ENCODE data around the gene CELF1.

DNA sequence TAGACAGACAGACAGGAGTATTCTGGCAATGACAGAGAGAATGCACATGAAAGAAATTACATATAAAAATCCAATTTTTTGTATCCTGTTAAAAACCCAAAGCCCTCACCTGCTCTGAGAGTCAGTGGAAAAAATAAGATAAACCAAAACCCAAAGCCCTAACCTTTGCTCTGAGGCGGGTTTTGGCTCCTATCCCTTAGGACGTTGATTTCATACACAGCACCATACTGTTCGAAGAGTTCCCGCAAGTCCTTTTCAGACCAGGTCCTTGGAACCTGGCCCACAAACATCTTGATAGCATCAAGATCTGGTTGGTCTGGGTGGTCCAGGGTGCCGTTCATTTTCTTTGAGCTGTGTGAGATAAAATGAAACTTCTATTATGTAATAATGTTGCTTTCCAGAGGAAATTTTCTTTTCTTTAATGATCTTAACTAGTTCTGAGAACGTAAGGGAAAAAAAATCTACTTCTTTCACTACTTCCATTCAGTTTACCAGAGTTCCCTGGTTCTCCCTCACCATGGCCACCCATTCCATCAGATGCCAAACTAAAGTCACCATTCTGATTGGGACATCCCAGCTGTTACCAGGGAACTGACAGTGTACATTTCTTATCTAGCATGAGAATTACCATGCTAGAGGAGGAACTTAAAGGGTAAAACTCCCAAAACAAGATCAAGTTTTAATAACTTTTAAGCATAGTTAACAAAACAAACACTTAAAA is 64.1 kb downstream of the CELF1 start:
- TF ChIP-seq SAFB2 (IDR thresholded peaks at IDR 0.05; ENCODE audit: borderline replicate concordance, low read depth, low read length, severe bottlenecking), result no peak
- TF ChIP-seq RB1 (IDR thresholded peaks at IDR 0.05; ENCODE audit: low read depth), result no peak
- TF ChIP-seq, protein P1, sequence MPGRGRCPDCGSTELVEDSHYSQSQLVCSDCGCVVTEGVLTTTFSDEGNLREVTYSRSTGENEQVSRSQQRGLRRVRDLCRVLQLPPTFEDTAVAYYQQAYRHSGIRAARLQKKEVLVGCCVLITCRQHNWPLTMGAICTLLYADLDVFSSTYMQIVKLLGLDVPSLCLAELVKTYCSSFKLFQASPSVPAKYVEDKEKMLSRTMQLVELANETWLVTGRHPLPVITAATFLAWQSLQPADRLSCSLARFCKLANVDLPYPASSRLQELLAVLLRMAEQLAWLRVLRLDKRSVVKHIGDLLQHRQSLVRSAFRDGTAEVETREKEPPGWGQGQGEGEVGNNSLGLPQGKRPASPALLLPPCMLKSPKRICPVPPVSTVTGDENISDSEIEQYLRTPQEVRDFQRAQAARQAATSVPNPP (IDR thresholded peaks at IDR 0.05; ENCODE audit: borderline replicate concordance, insufficient read depth, insufficient read length), result no peak
- no peak for TF ChIP-seq CTCF (IDR thresholded peaks at IDR 0.05 in 2 of 3, conservative IDR thresholded peaks at IDR 0.05 in 1 of 3; ENCODE audit: insufficient read depth in 2 of 3, low read depth in 1 of 3, low read length in 3 of 3)
- TF ChIP-seq U2AF2 (optimal IDR thresholded peaks at IDR 0.05; ENCODE audit: low read depth, low read length), result no peak
- no peak for TF ChIP-seq ZNF12 (CRISPR knock-in tag; IDR thresholded peaks at IDR 0.05)
- no peak for TF ChIP-seq FOXK1 (CRISPR knock-in tag; IDR thresholded peaks at IDR 0.05; ENCODE audit: borderline replicate concordance)
- TF ChIP-seq CEBPB (tag; IDR thresholded peaks at IDR 0.05), result no peak
- no peak for TF ChIP-seq CBFB (CRISPR knock-in tag; IDR thresholded peaks at IDR 0.05)
- no peak for TF ChIP-seq SRSF3 (IDR thresholded peaks at IDR 0.05; ENCODE audit: insufficient read depth, low read length)
- TF ChIP-seq HDAC2 (IDR thresholded peaks at IDR 0.05), result no peak
- TF ChIP-seq, protein P2, sequence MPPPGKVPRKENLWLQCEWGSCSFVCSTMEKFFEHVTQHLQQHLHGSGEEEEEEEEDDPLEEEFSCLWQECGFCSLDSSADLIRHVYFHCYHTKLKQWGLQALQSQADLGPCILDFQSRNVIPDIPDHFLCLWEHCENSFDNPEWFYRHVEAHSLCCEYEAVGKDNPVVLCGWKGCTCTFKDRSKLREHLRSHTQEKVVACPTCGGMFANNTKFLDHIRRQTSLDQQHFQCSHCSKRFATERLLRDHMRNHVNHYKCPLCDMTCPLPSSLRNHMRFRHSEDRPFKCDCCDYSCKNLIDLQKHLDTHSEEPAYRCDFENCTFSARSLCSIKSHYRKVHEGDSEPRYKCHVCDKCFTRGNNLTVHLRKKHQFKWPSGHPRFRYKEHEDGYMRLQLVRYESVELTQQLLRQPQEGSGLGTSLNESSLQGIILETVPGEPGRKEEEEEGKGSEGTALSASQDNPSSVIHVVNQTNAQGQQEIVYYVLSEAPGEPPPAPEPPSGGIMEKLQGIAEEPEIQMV (tag; conservative IDR thresholded peaks at IDR 0.05; ENCODE audit: low read depth), result no peak
- TF ChIP-seq POLR2A (conservative IDR thresholded peaks at IDR 0.05), result no peak
